ENCODE measurements around the gene RAB11FIP5.
A peak's percentile ranks its signal among the peaks of the same experiment; 100 is the strongest.

RAB11FIP5 gene

DNA sequence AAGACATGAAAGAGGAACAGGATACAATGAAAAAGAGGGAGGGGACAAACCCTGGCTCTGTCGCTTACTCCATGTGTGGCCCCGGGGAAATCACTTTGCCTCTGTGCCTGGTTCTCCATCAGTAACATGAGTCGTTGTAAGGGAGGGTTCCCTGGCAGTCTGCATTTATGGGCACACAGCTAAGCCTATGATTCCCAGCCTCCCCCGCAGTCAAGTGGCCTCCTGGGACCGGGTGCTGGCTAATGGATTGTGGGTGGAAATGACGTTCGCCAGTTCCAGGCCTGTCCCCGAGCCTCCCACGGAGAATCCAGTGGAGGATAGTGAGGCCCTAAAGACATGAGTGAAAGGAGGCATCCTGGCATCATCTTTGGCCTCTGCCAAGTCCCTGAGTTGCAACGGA, 83.9 kb downstream of the RAB11FIP5 start:
- Histone ChIP-seq H3K4me3 (ENCODE audit: low read depth, low read length) (0 out of 2 replicates have a peak overlapping the region, but pooled peaks have one; percentile 9), H3K79me2 (ENCODE audit: control insufficient read depth, insufficient read depth, low read length, unreplicated experiment) (no peaks in the 10 kb centered on the region), H3K27me3 (ENCODE audit: insufficient read depth, low read length) (no peaks in the 10 kb centered on the region), H3K4me1 (ENCODE audit: control insufficient read depth, insufficient read depth, low read length, unreplicated experiment) (peaks cover 20% of the 10 kb centered on the region), H3K27ac (ENCODE audit: low read depth, low read length) (peak overlapping the region; percentile 60), H2AFZ (ENCODE audit: low read length, unreplicated experiment) (no peak overlapping the region), H3K36me3 (ENCODE audit: insufficient read depth, low read length) (no peaks in the 10 kb centered on the region)

DNA sequence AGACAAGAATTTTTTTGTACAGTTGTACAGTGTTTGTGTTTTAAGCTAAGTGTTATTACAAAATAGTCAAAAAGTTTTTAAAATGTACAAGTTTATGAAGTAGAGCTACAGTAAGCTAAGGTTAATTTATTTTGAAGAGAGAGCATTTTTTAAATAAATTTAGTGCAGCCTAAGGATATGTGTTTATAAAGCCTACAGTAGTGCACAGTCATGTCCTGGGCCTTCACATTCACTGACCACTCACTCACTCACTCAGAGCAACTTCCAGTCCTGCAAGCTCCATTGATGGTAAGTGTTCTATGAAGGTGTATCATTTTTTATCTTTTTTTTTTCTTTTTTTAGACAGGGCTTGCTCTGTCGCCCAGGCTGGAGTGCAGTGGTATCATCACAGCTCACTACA, 85.4 kb downstream of the RAB11FIP5 start:
- no peak overlapping the region for H3K27ac ChIP-seq (ENCODE audit: low read depth, low read length)
- no peak overlapping the region for H2AFZ ChIP-seq (ENCODE audit: low read length, unreplicated experiment)
- no peaks in the 10 kb centered on the region for H3K79me2 ChIP-seq (ENCODE audit: control insufficient read depth, insufficient read depth, low read length, unreplicated experiment)
- H3K27me3 ChIP-seq (ENCODE audit: insufficient read depth, low read length) = no peaks in the 10 kb centered on the region
- H3K4me1 ChIP-seq (ENCODE audit: control insufficient read depth, insufficient read depth, low read length, unreplicated experiment) = peaks cover 18% of the 10 kb centered on the region
- H3K36me3 ChIP-seq (ENCODE audit: insufficient read depth, low read length) = no peaks in the 10 kb centered on the region
- H3K4me3 ChIP-seq (ENCODE audit: low read depth, low read length) = no peak overlapping the region

DNA sequence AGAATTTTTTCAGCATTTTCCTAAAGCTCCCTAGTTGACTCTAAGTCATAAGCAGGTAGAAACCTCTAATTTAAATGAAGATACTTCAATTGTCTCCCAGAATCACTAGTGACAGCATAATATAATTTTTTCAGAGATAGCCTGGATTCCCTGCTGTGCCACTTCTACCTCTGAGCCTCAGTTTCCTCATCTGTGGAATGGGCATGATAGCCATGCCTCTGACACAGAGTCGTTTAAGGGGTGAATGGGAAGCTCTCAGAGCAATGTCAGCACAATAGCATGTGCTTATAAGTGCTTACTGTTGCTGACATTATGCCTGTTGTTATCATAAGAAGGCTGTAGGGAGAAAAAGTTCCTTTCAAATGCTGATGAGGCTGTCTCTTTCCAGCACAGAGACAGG, 89.3 kb downstream of the RAB11FIP5 start:
- Histone ChIP-seq H2AFZ (ENCODE audit: low read length, unreplicated experiment) (no peak overlapping the region), H3K27ac (ENCODE audit: low read depth, low read length) (no peak overlapping the region), H3K79me2 (ENCODE audit: control insufficient read depth, insufficient read depth, low read length, unreplicated experiment) (no peaks in the 10 kb centered on the region), H3K36me3 (ENCODE audit: insufficient read depth, low read length) (no peaks in the 10 kb centered on the region), H3K4me1 (ENCODE audit: control insufficient read depth, insufficient read depth, low read length, unreplicated experiment) (peaks cover 29% of the 10 kb centered on the region), H3K27me3 (ENCODE audit: insufficient read depth, low read length) (no peaks in the 10 kb centered on the region), H3K4me3 (ENCODE audit: low read depth, low read length) (no peak overlapping the region)
